Keratinocyte (primary cell): ENCODE measurements around the gene SPATA9. TPM values are rescaled to one million over a fixed set of nuclear protein-coding genes. Genes with fewer than 3 reads are reported as not detected.

ENCODE experiments used
- DNase-seq: peaks from one replicate; pipeline ENCODE4 v3.0.0-alpha.2; 2011; ENCODE audit warnings: low read depth, missing footprints, low spot score
- FAIRE-seq: peaks from 2 replicates; lab custom pipeline; 2011; peaks lifted over from hg19 to GRCh38; lab: Jason Lieb, UNC
- H2AFZ ChIP-seq: 2 replicates; pipeline ENCODE4 v1.6.0; 2012; ENCODE audit warnings: low read length, control low read depth, inconsistent platforms; ENCODE audit not compliant: control insufficient read depth
- H3K27ac ChIP-seq: 2 replicates; pipeline ENCODE4 v1.5.1; 2011; ENCODE audit warnings: low read length; ENCODE audit not compliant: control insufficient read depth, insufficient read depth
- H3K27me3 ChIP-seq: 3 replicates; pipeline ENCODE4 v1.6.0; 2011; ENCODE audit warnings: low read length; ENCODE audit not compliant: control insufficient read depth, insufficient read depth; ENCODE audit errors: extremely low read depth
- H3K36me3 ChIP-seq, 2 experiments: 2 replicates in 1 of 2; 3 replicates in 1 of 2; pipeline ENCODE4 v1.5.1; 2011; ENCODE audit warnings: low read length in 2 of 2, mild to moderate bottlenecking in 1 of 2; ENCODE audit not compliant: control insufficient read depth in 2 of 2, insufficient read depth in 2 of 2; ENCODE audit errors: extremely low read depth in 1 of 2
- H3K4me1 ChIP-seq: 3 replicates; pipeline ENCODE4 v1.5.1; 2011; ENCODE audit warnings: low read length; ENCODE audit not compliant: control insufficient read depth, insufficient read depth; ENCODE audit errors: extremely low read depth
- H3K4me2 ChIP-seq: 3 replicates; pipeline ENCODE4 v1.6.0; 2011; ENCODE audit warnings: low read depth, low read length; ENCODE audit not compliant: control insufficient read depth, insufficient read depth; ENCODE audit errors: extremely low read depth
- H3K4me3 ChIP-seq, 3 experiments: fragments of 200-600 bp in 1 of 3; sonication (generic) in 1 of 3; 2 replicates in 2 of 3; 3 replicates in 1 of 3; pipeline ENCODE4 v1.5.1; 2011 to 2016; ENCODE audit warnings: low read length in 3 of 3, mild to moderate bottlenecking in 3 of 3, control low read depth in 2 of 3, inconsistent platforms in 1 of 3, low read depth in 1 of 3, mixed read lengths in 1 of 3, mixed run types in 1 of 3, moderate library complexity in 1 of 3; ENCODE audit not compliant: control insufficient read depth in 2 of 3, insufficient read depth in 2 of 3; ENCODE audit errors: extremely low read depth in 1 of 3
- H3K79me2 ChIP-seq: 2 replicates; pipeline ENCODE4 v1.6.0; 2012; ENCODE audit warnings: low read length; ENCODE audit not compliant: control insufficient read depth, insufficient read depth
- H3K9ac ChIP-seq: 3 replicates; pipeline ENCODE4 v1.6.0; 2011; ENCODE audit warnings: low read length; ENCODE audit not compliant: control insufficient read depth, insufficient read depth; ENCODE audit errors: extremely low read depth
- H3K9me1 ChIP-seq: 3 replicates; pipeline ENCODE4 v1.6.0; 2011; ENCODE audit warnings: low read length; ENCODE audit not compliant: control insufficient read depth, insufficient read depth; ENCODE audit errors: extremely low read depth
- H3K9me3 ChIP-seq: 2 replicates; pipeline ENCODE4 v1.5.1; 2012; ENCODE audit warnings: low read depth, low read length; ENCODE audit not compliant: control insufficient read depth
- H4K20me1 ChIP-seq: 3 replicates; pipeline ENCODE4 v1.6.0; 2011; ENCODE audit warnings: low read length; ENCODE audit not compliant: control insufficient read depth, insufficient read depth; ENCODE audit errors: extremely low read depth
- CTCF ChIP-seq, 3 experiments: IDR thresholded peaks in 1 of 3; conservative IDR thresholded peaks in 1 of 3; optimal IDR thresholded peaks in 1 of 3; 2 replicates in 2 of 3; 3 replicates in 1 of 3; pipeline versions ENCODE3 to v1.5.1; 2011; ENCODE audit warnings: low read length in 3 of 3, mild to moderate bottlenecking in 3 of 3, moderate library complexity in 2 of 3, control low read depth in 1 of 3, inconsistent platforms in 1 of 3; ENCODE audit not compliant: insufficient read depth in 2 of 3; ENCODE audit errors: extremely low read depth in 1 of 3
- EZH2 ChIP-seq: IDR thresholded peaks from one replicate; pipeline ENCODE4 v1.6.1; 2012; ENCODE audit warnings: inconsistent platforms, mild to moderate bottlenecking, low read length, moderate library complexity
- dilution Hi-C: fragments of 300-500 bp; cut with MboI; formaldehyde crosslinking; loops from one replicate; pipeline ENCODE4 v1.7.0; 2020; ENCODE audit warnings: low sequenced_read_pairs; ENCODE audit not compliant: extremely low pct_ligation_motif_present
- polyA plus RNA-seq, 5 experiments: library from polyadenylated mRNA; depleted of rRNA in 3 of 5; stranded (reverse) in 3 of 5; stranded (forward) in 1 of 5; unstranded in 1 of 5; fragments of >200 nt; gene quantifications; 1 replicate in 1 of 5; 2 replicates in 3 of 5; 3 replicates in 1 of 5; pipeline versions ENCODE4 v1.2.1 to v1.2.3, GENCODE V29; 2011 to 2012; ENCODE audit warnings: missing spikeins in 2 of 5, low read depth in 1 of 5, low replicate concordance in 1 of 5

Gene SPATA9
- polyA plus RNA-seq, 1 donor (not counting 4 experiments of a cell fraction or from before 2014, with no cell fraction given): not detected

- TF ChIP-seq CTCF (optimal IDR thresholded peaks at IDR 0.05 in 1 of 3, IDR thresholded peaks at IDR 0.05 in 1 of 3, conservative IDR thresholded peaks at IDR 0.05 in 1 of 3; ENCODE audit: extremely low read depth in 1 of 3, insufficient read depth in 2 of 3, low read length in 3 of 3): no peak
- no peak for TF ChIP-seq EZH2
- no peaks in the 10 kb centered on the region for H3K79me2 ChIP-seq
- H4K20me1 ChIP-seq: no peaks in the 10 kb centered on the region
- dilution Hi-C loops: no loop called here
- no peak overlapping the region for H3K4me3 ChIP-seq
- H3K4me1 ChIP-seq: no peaks in the 10 kb centered on the region
- peaks cover 4% of the 10 kb centered on the region for H3K27me3 ChIP-seq
- FAIRE-seq: no peak
- no peaks in the 10 kb centered on the region for H3K9me3 ChIP-seq
- no peak overlapping the region for H2AFZ ChIP-seq
- H3K27ac ChIP-seq: no peak overlapping the region
- no peaks in the 10 kb centered on the region for H3K36me3 ChIP-seq
- no peak overlapping the region for H3K4me2 ChIP-seq
- H3K9me1 ChIP-seq: no peaks in the 10 kb centered on the region
- no peak overlapping the region for H3K9ac ChIP-seq
- DNase-seq: no peak
Measured at GRCh38 chr5:95704150-95704549, 21.4 kb upstream of the SPATA9 start.

- dilution Hi-C loops: no loop called here
- Histone ChIP-seq H3K4me1 (no peaks in the 10 kb centered on the region), H3K4me2 (no peak overlapping the region), H3K9me3 (no peaks in the 10 kb centered on the region), H2AFZ (no peak overlapping the region), H4K20me1 (no peaks in the 10 kb centered on the region), H3K9me1 (no peaks in the 10 kb centered on the region), H3K9ac (no peak overlapping the region), H3K4me3 (no peak overlapping the region), H3K27ac (no peak overlapping the region), H3K79me2 (no peaks in the 10 kb centered on the region), H3K36me3 (no peaks in the 10 kb centered on the region), H3K27me3 (peaks cover 18% of the 10 kb centered on the region)
- FAIRE-seq (no peak), DNase-seq (no peak)
- TF ChIP-seq CTCF (optimal IDR thresholded peaks at IDR 0.05 in 1 of 3, IDR thresholded peaks at IDR 0.05 in 1 of 3, conservative IDR thresholded peaks at IDR 0.05 in 1 of 3; ENCODE audit: extremely low read depth in 1 of 3, insufficient read depth in 2 of 3, low read length in 3 of 3) (no peak), EZH2 (no peak)
Measured at GRCh38 chr5:95701074-95701473, 18.3 kb upstream of the SPATA9 start.
